Measurements from ENCODE around the gene ABHD13. TPM values are rescaled to one million over a fixed set of nuclear protein-coding genes. Genes with fewer than 3 reads are reported as not detected.
A peak's percentile ranks its signal among the peaks of the same experiment; 100 is the strongest.

Gene ABHD13
- total RNA-seq, 1 experiment from 2014 or later: 4.1 TPM

DNA sequence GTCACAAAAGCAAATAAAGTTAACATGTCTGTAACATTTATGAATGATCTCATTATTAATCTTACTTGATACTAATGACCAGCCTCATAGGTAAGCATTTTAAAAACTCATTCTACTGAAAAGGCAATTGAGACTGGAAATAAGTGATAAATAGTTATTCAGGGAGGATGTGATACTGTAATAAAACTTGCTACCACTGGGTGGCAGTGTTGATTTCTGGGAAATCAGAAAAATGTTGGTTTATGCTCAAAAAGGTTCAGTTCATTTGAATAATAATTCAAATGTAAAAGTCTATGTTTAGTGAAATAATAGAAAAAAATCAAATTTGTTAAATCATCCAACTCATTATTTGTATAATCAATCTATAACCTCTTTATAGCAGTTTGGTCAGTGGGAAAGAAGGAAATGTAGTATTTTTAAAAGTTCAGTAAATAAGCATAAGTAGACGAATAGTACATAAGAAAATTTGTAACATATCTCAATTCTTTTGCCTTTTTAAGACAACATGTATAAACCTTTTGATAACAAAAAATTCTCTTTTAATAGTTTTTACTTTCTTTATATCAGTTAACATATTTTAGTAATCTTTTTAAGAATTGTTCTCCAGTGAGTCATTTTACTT, 9.6 kb downstream of the ABHD13 start:
- Histone ChIP-seq H3K27me3 (ENCODE audit: insufficient read depth, low read length) (no peaks in the 10 kb centered on the region), H3K27ac (ENCODE audit: low read depth, low read length) (no peak overlapping the region), H3K4me2 (ENCODE audit: low read length) (no peak overlapping the region), H3K9ac (ENCODE audit: low read length) (no peak overlapping the region), H2AFZ (ENCODE audit: low read depth, low read length, poor library complexity, severe bottlenecking) (no peak overlapping the region), H3K4me3 (replicated peaks in 1 of 2; ENCODE audit: low read depth in 1 of 2, low read length in 2 of 2) (no peak overlapping the region), H3K9me3 (ENCODE audit: control insufficient read depth in 1 of 2, insufficient read depth in 1 of 2, low read depth in 1 of 2, low read length in 2 of 2) (no peaks in the 10 kb centered on the region), H3K4me1 (ENCODE audit: control insufficient read depth in 1 of 2, insufficient read depth in 2 of 2, low read length in 2 of 2) (no peaks in the 10 kb centered on the region), H4K20me1 (ENCODE audit: insufficient read depth) (no peaks in the 10 kb centered on the region; the same call in 1 of the 2 replicates), H3K36me3 (ENCODE audit: control insufficient read depth in 1 of 2, insufficient read depth in 2 of 2, low read length in 2 of 2) (no peaks in the 10 kb centered on the region), H3K79me2 (ENCODE audit: insufficient read depth, low read length) (peaks cover 73% of the 10 kb centered on the region), H3K9me2 (ENCODE audit: insufficient read depth) (no peaks in the 10 kb centered on the region)
- TF ChIP-seq, protein P1, sequence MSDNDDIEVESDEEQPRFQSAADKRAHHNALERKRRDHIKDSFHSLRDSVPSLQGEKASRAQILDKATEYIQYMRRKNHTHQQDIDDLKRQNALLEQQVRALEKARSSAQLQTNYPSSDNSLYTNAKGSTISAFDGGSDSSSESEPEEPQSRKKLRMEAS (IDR thresholded peaks at IDR 0.05): no peak
- TF ChIP-seq SRF (IDR thresholded peaks at IDR 0.05; ENCODE audit: low read depth) (no peak), RAD21 (IDR thresholded peaks at IDR 0.05; ENCODE audit: low read depth) (peak; percentile 46)
- TF ChIP-seq, protein P2, sequence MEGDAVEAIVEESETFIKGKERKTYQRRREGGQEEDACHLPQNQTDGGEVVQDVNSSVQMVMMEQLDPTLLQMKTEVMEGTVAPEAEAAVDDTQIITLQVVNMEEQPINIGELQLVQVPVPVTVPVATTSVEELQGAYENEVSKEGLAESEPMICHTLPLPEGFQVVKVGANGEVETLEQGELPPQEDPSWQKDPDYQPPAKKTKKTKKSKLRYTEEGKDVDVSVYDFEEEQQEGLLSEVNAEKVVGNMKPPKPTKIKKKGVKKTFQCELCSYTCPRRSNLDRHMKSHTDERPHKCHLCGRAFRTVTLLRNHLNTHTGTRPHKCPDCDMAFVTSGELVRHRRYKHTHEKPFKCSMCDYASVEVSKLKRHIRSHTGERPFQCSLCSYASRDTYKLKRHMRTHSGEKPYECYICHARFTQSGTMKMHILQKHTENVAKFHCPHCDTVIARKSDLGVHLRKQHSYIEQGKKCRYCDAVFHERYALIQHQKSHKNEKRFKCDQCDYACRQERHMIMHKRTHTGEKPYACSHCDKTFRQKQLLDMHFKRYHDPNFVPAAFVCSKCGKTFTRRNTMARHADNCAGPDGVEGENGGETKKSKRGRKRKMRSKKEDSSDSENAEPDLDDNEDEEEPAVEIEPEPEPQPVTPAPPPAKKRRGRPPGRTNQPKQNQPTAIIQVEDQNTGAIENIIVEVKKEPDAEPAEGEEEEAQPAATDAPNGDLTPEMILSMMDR (IDR thresholded peaks at IDR 0.05 in 2 of 3, conservative IDR thresholded peaks at IDR 0.05 in 1 of 3; ENCODE audit: borderline replicate concordance in 1 of 3, insufficient read depth in 1 of 3, low read depth in 2 of 3, low read length in 2 of 3): peak in 2 of 3 experiments; percentile 59 to 81; a peak in 4 of 6 replicates
- ChIA-PET CTCF (interaction anchor here (0.7 to 0.8 kb wide), 2 partner anchors 11 to 280 kb away, joined by 3 read pairs; no protein-coding TSS in a partner anchor), RAD21 (ENCODE audit: low non-redundant PET in 1 of 2, low total read pairs in 2 of 2, uncharacterized antibody in 2 of 2, unreplicated experiment in 2 of 2) (no interaction called here), POLR2A (no interaction called here)
- 0 out of 2 replicates have a peak, but pooled peaks have one; percentile 32 for ATAC-seq
- BruUV-seq (replicated peaks): no TSS peak
- peak; percentile 19 for DNase-seq (ENCODE audit: low read depth, low spot score)
- intact Hi-C loops (cut with micrococcal nuclease): loop anchor here (2.0 to 5.0 kb wide), 2 partner anchors 280 to 669 kb away; no protein-coding TSS in a partner anchor

DNA sequence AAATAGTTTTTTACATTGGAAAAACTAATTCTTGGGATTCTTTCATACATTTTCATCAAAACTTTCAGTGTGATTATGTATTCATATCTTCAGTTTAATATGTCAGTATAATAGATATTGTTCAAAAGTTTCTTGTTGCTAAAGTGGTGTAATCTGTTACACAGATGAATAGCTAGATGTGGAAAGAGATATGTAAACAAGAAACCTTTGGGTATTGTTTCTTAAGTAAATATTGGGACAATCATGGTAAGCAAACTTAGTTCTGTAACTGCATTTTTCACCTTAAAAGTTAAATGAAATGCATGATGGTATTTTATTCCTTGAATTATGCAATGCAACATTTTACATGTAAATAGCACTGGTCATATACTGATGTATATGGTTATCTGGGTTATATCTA, 12.2 kb downstream of the ABHD13 start:
- H3K4me3 ChIP-seq (replicated peaks in 1 of 2; ENCODE audit: low read depth in 1 of 2, low read length in 2 of 2): no peak overlapping the region
- H4K20me1 ChIP-seq (ENCODE audit: insufficient read depth): no peaks in the 10 kb centered on the region
- no TSS peak for BruUV-seq (replicated peaks)
- H3K27ac ChIP-seq (ENCODE audit: low read depth, low read length): no peak overlapping the region
- intact Hi-C loops (cut with micrococcal nuclease): no loop called here
- ChIA-PET RAD21 (ENCODE audit: low non-redundant PET in 1 of 2, low total read pairs in 2 of 2, uncharacterized antibody in 2 of 2, unreplicated experiment in 2 of 2) (no interaction called here), POLR2A (no interaction called here), CTCF (no interaction called here)
- H2AFZ ChIP-seq (ENCODE audit: low read depth, low read length, poor library complexity, severe bottlenecking): no peak overlapping the region
- no peaks in the 10 kb centered on the region for H3K36me3 ChIP-seq (ENCODE audit: control insufficient read depth in 1 of 2, insufficient read depth in 2 of 2, low read length in 2 of 2)
- no peak for ATAC-seq
- no peaks in the 10 kb centered on the region; the same call in 1 of the 2 replicates for H3K9me2 ChIP-seq (ENCODE audit: insufficient read depth)
- H3K27me3 ChIP-seq (ENCODE audit: insufficient read depth, low read length): no peaks in the 10 kb centered on the region
- H3K79me2 ChIP-seq (ENCODE audit: insufficient read depth, low read length): peaks cover 47% of the 10 kb centered on the region
- no peak overlapping the region for H3K9ac ChIP-seq (ENCODE audit: low read length)
- H3K4me2 ChIP-seq (ENCODE audit: low read length): no peak overlapping the region
- TF ChIP-seq EGR1 (IDR thresholded peaks at IDR 0.05; ENCODE audit: low read depth) (no peak), SP1 (IDR thresholded peaks at IDR 0.05; ENCODE audit: low read depth) (no peak), POLR2A (IDR thresholded peaks at IDR 0.05; ENCODE audit: borderline replicate concordance, extremely low read depth, insufficient read depth, insufficient read length) (no peak), FOSL1 (IDR thresholded peaks at IDR 0.05; ENCODE audit: low read depth) (no peak), EZH2phosphoT487 (IDR thresholded peaks at IDR 0.05; ENCODE audit: borderline replicate concordance) (no peak), CBX3 (IDR thresholded peaks at IDR 0.05; ENCODE audit: low read depth) (no peak), REST (IDR thresholded peaks at IDR 0.05; ENCODE audit: low read depth) (no peak), TCF7L2 (IDR thresholded peaks at IDR 0.05; ENCODE audit: borderline replicate concordance, extremely low read depth, insufficient read depth, insufficient read length) (no peak), SIN3A (IDR thresholded peaks at IDR 0.05; ENCODE audit: low read depth) (no peak), EZH2 (IDR thresholded peaks at IDR 0.05) (no peak)
- no peaks in the 10 kb centered on the region for H3K4me1 ChIP-seq (ENCODE audit: control insufficient read depth in 1 of 2, insufficient read depth in 2 of 2, low read length in 2 of 2)
- no peaks in the 10 kb centered on the region for H3K9me3 ChIP-seq (ENCODE audit: control insufficient read depth in 1 of 2, insufficient read depth in 1 of 2, low read depth in 1 of 2, low read length in 2 of 2)
- no peak for DNase-seq (ENCODE audit: low read depth, low spot score)

Data from HCT116 (cell line).